ENCODE results near the gene FAM136A. TPM values are rescaled to one million over a fixed set of nuclear protein-coding genes. Genes with fewer than 3 reads are reported as not detected.

FAM136A gene
- total and polyA plus RNA-seq, 2 of the 13 experiments (the other 11 are each of a cell fraction or from before 2014, with no cell fraction given): 77.8 to 126 TPM

DNA sequence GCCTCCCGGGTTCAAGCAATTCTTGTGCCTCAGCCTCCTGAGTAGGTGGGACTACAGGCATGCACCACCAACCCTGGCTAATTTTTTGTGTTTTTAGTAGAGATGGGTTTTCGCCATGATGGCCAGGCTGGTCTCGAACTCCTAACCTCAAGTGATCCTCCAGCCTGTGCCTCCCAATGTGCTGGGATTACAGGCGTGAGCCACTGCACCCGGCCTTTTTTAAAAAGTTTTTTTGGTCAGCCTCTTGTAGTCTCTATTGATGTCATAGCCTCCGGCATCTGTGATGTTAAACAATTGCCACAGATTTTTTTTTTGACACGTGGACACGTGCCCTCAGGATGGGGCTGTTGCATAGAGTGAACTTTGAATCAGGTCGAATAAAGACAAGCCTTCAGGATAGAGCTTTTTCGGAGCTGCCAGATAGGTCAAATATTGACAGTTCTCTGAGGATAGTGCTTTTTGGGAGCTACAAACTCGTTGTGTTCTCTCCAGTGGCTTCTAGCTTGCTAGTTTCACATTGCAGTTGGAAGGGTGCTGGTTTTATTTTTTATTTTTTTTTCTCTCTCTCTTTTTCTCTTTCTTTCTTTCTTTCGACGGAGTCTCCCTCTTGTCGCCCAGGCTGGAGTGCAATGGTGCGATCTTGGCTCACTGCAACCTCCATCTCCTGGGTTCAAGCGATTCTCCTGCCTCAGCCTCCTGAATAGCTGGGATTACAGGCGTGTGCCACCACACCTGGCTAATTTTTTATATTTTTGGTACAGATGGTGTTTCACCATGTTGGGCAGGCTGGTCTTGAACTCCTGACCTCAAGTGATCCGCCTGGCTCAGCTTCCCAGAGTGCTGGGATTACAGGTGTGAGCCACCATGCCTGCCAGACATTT, 32.2 kb downstream of the FAM136A start (continued):
- TF ChIP-seq ZNF318 (CRISPR knock-in tag; IDR thresholded peaks at IDR 0.05) (0 out of 2 replicates have a peak, but pooled peaks have one; percentile 65), DNMT3B (CRISPR knock-in tag; conservative IDR thresholded peaks at IDR 0.05) (0 out of 2 replicates have a peak, but pooled peaks have one; percentile 52), SNAPC2 (CRISPR knock-in tag; IDR thresholded peaks at IDR 0.05) (peak; percentile 51; the same call in 1 of the 2 replicates), ZNF841 (CRISPR knock-in tag; IDR thresholded peaks at IDR 0.05; ENCODE audit: borderline replicate concordance) (peak; percentile 58; the same call in 1 of the 2 replicates), ZNF614 (CRISPR knock-in tag; IDR thresholded peaks at IDR 0.05; ENCODE audit: borderline replicate concordance) (peak; percentile 85)
- TF ChIP-seq, protein P1, sequence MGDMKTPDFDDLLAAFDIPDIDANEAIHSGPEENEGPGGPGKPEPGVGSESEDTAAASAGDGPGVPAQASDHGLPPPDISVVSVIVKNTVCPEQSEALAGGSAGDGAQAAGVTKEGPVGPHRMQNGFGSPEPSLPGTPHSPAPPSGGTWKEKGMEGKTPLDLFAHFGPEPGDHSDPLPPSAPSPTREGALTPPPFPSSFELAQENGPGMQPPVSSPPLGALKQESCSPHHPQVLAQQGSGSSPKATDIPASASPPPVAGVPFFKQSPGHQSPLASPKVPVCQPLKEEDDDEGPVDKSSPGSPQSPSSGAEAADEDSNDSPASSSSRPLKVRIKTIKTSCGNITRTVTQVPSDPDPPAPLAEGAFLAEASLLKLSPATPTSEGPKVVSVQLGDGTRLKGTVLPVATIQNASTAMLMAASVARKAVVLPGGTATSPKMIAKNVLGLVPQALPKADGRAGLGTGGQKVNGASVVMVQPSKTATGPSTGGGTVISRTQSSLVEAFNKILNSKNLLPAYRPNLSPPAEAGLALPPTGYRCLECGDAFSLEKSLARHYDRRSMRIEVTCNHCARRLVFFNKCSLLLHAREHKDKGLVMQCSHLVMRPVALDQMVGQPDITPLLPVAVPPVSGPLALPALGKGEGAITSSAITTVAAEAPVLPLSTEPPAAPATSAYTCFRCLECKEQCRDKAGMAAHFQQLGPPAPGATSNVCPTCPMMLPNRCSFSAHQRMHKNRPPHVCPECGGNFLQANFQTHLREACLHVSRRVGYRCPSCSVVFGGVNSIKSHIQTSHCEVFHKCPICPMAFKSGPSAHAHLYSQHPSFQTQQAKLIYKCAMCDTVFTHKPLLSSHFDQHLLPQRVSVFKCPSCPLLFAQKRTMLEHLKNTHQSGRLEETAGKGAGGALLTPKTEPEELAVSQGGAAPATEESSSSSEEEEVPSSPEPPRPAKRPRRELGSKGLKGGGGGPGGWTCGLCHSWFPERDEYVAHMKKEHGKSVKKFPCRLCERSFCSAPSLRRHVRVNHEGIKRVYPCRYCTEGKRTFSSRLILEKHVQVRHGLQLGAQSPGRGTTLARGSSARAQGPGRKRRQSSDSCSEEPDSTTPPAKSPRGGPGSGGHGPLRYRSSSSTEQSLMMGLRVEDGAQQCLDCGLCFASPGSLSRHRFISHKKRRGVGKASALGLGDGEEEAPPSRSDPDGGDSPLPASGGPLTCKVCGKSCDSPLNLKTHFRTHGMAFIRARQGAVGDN (CRISPR knock-in tag; IDR thresholded peaks at IDR 0.05): peak; percentile 35; the same call in 1 of the 2 replicates
- TF ChIP-seq, protein P2, sequence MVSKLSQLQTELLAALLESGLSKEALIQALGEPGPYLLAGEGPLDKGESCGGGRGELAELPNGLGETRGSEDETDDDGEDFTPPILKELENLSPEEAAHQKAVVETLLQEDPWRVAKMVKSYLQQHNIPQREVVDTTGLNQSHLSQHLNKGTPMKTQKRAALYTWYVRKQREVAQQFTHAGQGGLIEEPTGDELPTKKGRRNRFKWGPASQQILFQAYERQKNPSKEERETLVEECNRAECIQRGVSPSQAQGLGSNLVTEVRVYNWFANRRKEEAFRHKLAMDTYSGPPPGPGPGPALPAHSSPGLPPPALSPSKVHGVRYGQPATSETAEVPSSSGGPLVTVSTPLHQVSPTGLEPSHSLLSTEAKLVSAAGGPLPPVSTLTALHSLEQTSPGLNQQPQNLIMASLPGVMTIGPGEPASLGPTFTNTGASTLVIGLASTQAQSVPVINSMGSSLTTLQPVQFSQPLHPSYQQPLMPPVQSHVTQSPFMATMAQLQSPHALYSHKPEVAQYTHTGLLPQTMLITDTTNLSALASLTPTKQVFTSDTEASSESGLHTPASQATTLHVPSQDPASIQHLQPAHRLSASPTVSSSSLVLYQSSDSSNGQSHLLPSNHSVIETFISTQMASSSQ (IDR thresholded peaks at IDR 0.05; ENCODE audit: low read depth): peak; percentile 51
- TF ChIP-seq, protein P2 (CRISPR knock-in tag; IDR thresholded peaks at IDR 0.05; ENCODE audit: borderline replicate concordance): peak; percentile 76; the same call in 1 of the 2 replicates

Measured in HepG2 (cell line).